ENCODE results near the gene ZEB1. TPM values are rescaled to one million over a fixed set of nuclear protein-coding genes. Genes with fewer than 3 reads are reported as not detected.
A peak's percentile ranks its signal among the peaks of the same experiment; 100 is the strongest.

ZEB1 gene
- total RNA-seq, 1 experiment from 2014 or later: 53.9 TPM

DNA sequence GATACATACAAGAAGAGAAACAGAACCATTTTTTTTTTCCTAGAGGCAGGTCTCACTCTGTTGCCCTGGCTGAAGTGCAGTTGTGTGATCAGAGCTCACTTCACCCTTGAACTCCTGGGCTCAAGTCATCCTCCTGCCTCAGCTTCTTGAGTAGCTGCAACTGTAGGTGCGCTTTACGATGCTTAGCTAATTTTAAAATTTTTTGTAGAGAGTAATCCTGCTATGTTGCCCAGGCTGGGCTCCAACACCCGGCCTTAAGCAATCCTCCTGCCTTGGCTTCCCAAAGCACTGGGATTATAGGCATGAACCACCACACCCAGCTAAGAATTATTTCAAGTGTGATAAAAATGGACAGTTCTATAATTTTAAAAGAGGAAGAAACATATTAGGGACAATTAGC is 5.6 kb upstream of the ZEB1 start:
- no peak overlapping the region for H3K27ac ChIP-seq (ENCODE audit: low read length)

DNA sequence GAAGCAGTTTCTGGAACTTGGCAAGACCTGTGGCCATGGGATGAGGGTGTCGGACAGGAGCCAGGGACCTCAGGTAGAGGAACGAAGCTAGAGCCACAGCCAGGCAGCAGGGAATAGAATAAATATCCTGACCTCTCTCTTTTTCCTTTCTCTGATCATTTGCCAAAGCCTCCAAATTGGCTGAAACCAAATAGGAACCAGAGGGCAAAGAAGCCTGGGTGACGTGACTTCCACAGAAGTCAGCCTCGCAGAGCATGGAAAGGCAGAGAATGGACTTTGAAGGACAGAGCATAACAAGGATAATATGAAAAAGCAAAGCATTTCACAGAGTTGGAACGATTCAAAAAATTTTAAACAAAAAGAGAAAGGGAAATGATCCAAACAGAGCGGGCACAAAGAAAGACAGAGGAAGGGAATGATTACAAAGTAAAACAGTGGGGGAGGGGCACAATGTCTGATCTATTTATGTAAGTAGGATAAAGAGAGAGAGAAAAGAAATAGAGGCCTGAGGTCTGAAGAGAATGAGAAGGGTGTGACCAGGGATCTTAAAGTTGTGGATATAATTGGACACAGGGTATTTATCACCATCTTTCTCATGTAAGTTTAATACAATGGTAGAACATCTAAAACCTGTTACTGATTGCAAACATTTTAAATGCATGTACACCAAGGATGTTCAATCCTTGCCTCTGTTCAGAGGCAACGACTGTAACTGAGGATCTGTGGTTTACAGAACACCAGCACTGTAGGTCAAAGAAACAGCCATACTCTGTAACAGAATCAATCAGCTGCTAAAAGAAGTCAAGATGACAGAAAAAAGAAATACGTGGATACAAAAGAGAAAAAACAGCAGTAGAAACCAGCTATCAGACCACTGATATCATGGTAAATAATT is 4.5 kb upstream of the ZEB1 start:
- H3K27ac ChIP-seq (ENCODE audit: low read length): no peak overlapping the region
- peaks cover 49% of the 10 kb centered on the region for H3K79me2 ChIP-seq (ENCODE audit: low read length)
- DNase-seq: no peak
- no peak overlapping the region for H3K4me2 ChIP-seq (ENCODE audit: low read depth, low read length, poor library complexity, severe bottlenecking)
- no peaks in the 10 kb centered on the region for H3K9me2 ChIP-seq (replicated peaks; ENCODE audit: insufficient read depth, low read length)
- no peak overlapping the region for H3K4me3 ChIP-seq (ENCODE audit: low read length)
- no peaks in the 10 kb centered on the region for H3K9me3 ChIP-seq (ENCODE audit: low read length)
- no peaks in the 10 kb centered on the region for H4K20me1 ChIP-seq (ENCODE audit: insufficient read depth, low read depth, low read length)
- H3K36me3 ChIP-seq (ENCODE audit: insufficient read depth, low read length): no peaks in the 10 kb centered on the region
- H2AFZ ChIP-seq (ENCODE audit: low read length): no peak overlapping the region
- H3K9ac ChIP-seq (ENCODE audit: low read length): no peak overlapping the region
- H3K4me1 ChIP-seq (ENCODE audit: low read length): peaks cover 16% of the 10 kb centered on the region
- no peaks in the 10 kb centered on the region for H3K27me3 ChIP-seq (ENCODE audit: low read length)

More for the DNA sequence above, 5.6 kb upstream of the ZEB1 start:
- Histone ChIP-seq H3K27me3 (ENCODE audit: low read length) (no peaks in the 10 kb centered on the region), H3K9me3 (ENCODE audit: low read length) (no peaks in the 10 kb centered on the region), H3K36me3 (ENCODE audit: insufficient read depth, low read length) (no peaks in the 10 kb centered on the region), H3K4me1 (ENCODE audit: low read length) (peaks cover 16% of the 10 kb centered on the region), H3K9me2 (replicated peaks; ENCODE audit: insufficient read depth, low read length) (no peaks in the 10 kb centered on the region), H2AFZ (ENCODE audit: low read length) (no peak overlapping the region), H3K9ac (ENCODE audit: low read length) (no peak overlapping the region), H3K79me2 (ENCODE audit: low read length) (peaks cover 45% of the 10 kb centered on the region), H3K4me2 (ENCODE audit: low read depth, low read length, poor library complexity, severe bottlenecking) (no peak overlapping the region), H4K20me1 (ENCODE audit: insufficient read depth, low read depth, low read length) (no peaks in the 10 kb centered on the region), H3K4me3 (ENCODE audit: low read length) (no peak overlapping the region)
- DNase-seq: no peak

DNA sequence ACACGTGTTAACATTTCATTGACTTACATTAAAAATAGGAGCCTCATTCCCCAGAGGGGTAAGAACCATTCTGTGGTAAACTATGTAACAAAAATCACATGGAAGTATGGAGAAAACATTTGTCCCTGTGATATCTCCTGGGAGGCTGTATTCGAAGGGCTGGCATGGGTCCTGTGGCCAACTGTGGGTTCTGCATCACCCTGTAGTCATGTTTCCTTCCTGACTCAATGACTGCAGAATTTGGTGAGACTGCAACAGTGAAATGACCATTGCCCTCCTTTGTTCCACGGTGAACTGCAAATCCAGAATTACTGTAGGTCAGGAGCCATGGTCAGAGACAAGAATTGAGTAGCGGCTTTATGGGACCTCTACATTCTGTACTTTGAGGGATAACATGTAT is 3.6 kb upstream of the ZEB1 start:
- Histone ChIP-seq H3K4me2 (ENCODE audit: low read depth, low read length, poor library complexity, severe bottlenecking) (no peak overlapping the region), H3K9ac (ENCODE audit: low read length) (no peak overlapping the region)

DNA sequence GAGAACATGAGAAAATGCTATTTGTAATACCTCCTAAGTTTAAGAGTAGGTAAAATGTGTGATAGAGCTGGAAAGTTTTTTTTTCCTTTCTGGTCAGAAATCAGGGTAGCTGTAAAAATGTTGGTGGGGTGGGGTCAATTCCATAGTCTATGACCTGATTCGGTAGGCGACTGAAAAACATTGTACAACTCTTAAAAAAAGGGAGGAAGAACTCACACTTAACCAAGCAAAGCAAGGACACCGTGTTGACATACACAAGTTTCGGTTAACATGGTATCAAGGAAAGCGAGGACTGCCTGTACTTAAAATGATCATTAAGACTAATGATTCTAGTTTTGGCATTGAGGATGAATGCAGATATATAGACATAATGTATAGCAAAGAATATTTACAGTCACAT is 1.8 kb upstream of the ZEB1 start:
- H3K4me3 ChIP-seq (ENCODE audit: low read length): no peak overlapping the region; the same call in 1 of the 2 replicates
- H3K27me3 ChIP-seq (ENCODE audit: low read length): no peaks in the 10 kb centered on the region
- no peak overlapping the region; the same call in 1 of the 2 replicates for H3K27ac ChIP-seq (ENCODE audit: low read length)
- H2AFZ ChIP-seq (ENCODE audit: low read length): no peak overlapping the region
- H3K9me2 ChIP-seq (replicated peaks; ENCODE audit: insufficient read depth, low read length): no peaks in the 10 kb centered on the region
- H3K4me2 ChIP-seq (ENCODE audit: low read depth, low read length, poor library complexity, severe bottlenecking): peak overlapping the region; percentile 83
- no peak for DNase-seq
- H3K9me3 ChIP-seq (ENCODE audit: low read length): no peaks in the 10 kb centered on the region
- no peaks in the 10 kb centered on the region for H3K36me3 ChIP-seq (ENCODE audit: insufficient read depth, low read length)
- peaks cover 72% of the 10 kb centered on the region for H3K79me2 ChIP-seq (ENCODE audit: low read length)
- H4K20me1 ChIP-seq (ENCODE audit: insufficient read depth, low read depth, low read length): 0 out of 2 replicates have a peak, but pooled peaks cover 3% of the 10 kb centered on the region
- H3K9ac ChIP-seq (ENCODE audit: low read length): no peak overlapping the region
- peaks cover 28% of the 10 kb centered on the region for H3K4me1 ChIP-seq (ENCODE audit: low read length)

More for the DNA sequence above, 3.6 kb upstream of the ZEB1 start:
- Histone ChIP-seq H3K79me2 (ENCODE audit: low read length) (peaks cover 55% of the 10 kb centered on the region), H3K36me3 (ENCODE audit: insufficient read depth, low read length) (no peaks in the 10 kb centered on the region), H3K9me3 (ENCODE audit: low read length) (no peaks in the 10 kb centered on the region), H4K20me1 (ENCODE audit: insufficient read depth, low read depth, low read length) (no peaks in the 10 kb centered on the region), H2AFZ (ENCODE audit: low read length) (no peak overlapping the region), H3K27ac (ENCODE audit: low read length) (no peak overlapping the region), H3K9me2 (replicated peaks; ENCODE audit: insufficient read depth, low read length) (no peaks in the 10 kb centered on the region), H3K4me3 (ENCODE audit: low read length) (no peak overlapping the region), H3K4me1 (ENCODE audit: low read length) (peaks cover 16% of the 10 kb centered on the region), H3K27me3 (ENCODE audit: low read length) (no peaks in the 10 kb centered on the region)
- DNase-seq: no peak

DNA sequence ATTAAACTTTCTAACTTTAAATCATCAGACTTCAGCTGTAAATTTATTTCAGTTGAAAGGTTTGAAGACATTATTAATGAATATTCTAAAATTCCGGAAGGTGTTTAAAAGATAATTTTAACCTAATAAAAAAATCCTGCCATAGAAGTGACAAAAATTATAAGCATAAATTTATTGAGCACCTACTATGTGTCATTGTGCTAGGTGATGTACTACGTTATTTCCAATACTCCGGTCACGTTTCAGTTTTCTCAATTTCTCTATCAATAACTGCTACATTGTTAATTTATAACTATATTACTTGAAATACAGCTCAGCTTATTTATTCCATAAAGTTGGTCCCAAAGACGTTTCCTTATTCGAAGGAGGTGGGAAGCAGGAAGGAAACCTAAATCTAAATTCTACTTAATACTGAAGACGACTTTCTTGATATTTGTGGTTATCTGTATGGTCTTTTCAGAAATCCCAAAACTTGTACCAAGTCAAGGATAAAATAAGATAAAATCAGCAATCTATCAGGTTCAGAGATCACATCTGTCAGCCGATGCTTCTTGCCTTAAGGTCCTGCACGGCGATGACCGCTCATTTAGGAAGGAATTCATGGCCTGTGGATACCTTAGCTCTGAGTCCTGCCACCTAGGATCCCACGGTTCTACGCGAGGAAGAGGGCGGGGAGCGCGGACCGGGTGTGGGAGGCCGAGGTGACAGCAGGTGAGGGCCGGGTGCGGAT is 1.2 kb upstream of the ZEB1 start:
- Histone ChIP-seq H3K4me3 (ENCODE audit: low read length) (peak overlapping the region; percentile 89), H3K79me2 (ENCODE audit: low read length) (peaks cover 79% of the 10 kb centered on the region), H3K27me3 (ENCODE audit: low read length) (no peaks in the 10 kb centered on the region), H3K27ac (ENCODE audit: low read length) (peak overlapping the region; percentile 86), H4K20me1 (ENCODE audit: insufficient read depth, low read depth, low read length) (0 out of 2 replicates have a peak, but pooled peaks cover 3% of the 10 kb centered on the region), H2AFZ (ENCODE audit: low read length) (no peak overlapping the region), H3K36me3 (ENCODE audit: insufficient read depth, low read length) (no peaks in the 10 kb centered on the region), H3K4me1 (ENCODE audit: low read length) (peaks cover 35% of the 10 kb centered on the region), H3K9ac (ENCODE audit: low read length) (peak overlapping the region; percentile 93), H3K9me2 (replicated peaks; ENCODE audit: insufficient read depth, low read length) (no peaks in the 10 kb centered on the region), H3K9me3 (ENCODE audit: low read length) (no peaks in the 10 kb centered on the region), H3K4me2 (ENCODE audit: low read depth, low read length, poor library complexity, severe bottlenecking) (peak overlapping the region; percentile 83)
- no peak for DNase-seq

DNA sequence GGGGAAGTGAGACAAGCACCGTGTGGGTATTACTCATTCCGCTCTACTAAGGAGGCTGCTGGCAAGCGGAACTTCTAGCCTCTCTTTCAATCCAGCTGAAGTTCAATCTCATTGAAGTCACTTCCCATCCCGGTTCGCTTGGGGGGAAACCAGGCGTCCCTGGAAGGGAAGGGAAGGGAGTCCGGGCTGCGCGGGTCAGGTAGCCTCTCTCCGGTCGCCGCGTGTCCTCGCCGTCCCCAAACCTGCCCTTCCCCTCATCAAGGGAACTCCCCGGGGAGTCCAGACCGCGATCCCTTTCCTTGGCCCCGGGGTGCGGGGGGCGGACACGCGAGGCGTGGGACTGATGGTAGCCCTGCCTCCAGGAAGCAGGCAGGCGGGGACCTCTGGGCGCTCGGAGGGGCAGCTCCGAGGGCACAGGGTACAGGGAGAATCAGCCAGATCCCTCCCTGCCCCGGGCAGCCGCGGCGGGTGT is 598 bp upstream of the ZEB1 start:
- H3K79me2 ChIP-seq (ENCODE audit: low read length): peaks cover 85% of the 10 kb centered on the region

DNA sequence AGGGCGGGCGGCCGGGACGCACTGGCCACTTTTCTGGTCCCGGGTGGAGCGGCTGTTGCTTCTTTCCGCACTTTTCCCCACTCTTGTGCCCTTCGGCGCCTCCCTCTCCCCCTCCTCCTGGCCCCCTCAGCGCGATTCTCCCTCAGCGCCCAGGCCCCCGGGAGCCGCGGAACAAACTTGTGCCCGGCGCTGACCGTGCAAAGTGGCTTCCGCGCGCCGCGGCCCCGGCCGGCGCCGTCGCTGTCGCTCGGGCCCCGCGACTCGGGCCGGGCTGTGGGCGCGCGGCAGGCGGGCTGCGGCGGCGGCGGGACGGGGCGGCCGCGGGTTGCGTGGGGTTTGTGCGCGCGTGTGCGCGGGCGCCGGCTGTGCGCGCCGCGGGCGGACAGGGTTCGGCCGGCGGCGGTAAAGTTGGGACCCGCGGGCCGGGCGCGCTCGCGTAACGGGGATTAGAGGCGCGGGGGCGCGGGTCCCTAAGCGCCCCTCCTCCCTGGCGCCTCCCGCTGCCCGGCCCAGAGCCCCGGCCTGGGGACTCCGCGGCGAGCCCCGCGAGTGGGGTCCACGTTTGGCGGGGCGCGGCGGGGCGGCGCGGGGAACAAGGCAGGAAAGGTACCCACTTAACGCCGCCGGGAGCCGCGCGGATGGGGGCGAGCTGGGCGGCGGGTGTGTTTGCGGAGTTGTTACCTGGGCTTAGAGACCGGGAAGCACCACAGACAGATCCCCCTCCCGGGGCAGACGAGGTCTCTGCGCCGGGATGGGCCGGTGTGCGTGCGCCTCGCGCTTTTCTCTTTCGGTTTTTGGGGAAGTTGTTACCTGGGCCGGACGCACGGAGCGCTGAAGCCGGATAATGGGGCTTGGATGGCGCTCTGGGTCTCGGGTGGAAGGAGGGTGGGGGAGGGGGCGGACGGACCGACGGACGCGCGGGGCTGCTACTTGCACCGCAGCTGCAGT is 860 bp downstream of the ZEB1 start:
- Histone ChIP-seq H3K79me2 (ENCODE audit: low read length) (peaks cover 87% of the 10 kb centered on the region), H4K20me1 (ENCODE audit: insufficient read depth, low read depth, low read length) (0 out of 2 replicates have a peak, but pooled peaks cover 3% of the 10 kb centered on the region), H2AFZ (ENCODE audit: low read length) (peak overlapping the region; percentile 63; the same call in 1 of the 2 replicates), H3K4me2 (ENCODE audit: low read depth, low read length, poor library complexity, severe bottlenecking) (peak overlapping the region; percentile 89), H3K36me3 (ENCODE audit: insufficient read depth, low read length) (no peaks in the 10 kb centered on the region; the same call in 1 of the 2 replicates), H3K27ac (ENCODE audit: low read length) (peak overlapping the region; percentile 87), H3K4me3 (ENCODE audit: low read length) (peak overlapping the region; percentile 94), H3K9ac (ENCODE audit: low read length) (peak overlapping the region; percentile 90), H3K27me3 (ENCODE audit: low read length) (no peaks in the 10 kb centered on the region), H3K4me1 (ENCODE audit: low read length) (peaks cover 51% of the 10 kb centered on the region), H3K9me3 (ENCODE audit: low read length) (no peaks in the 10 kb centered on the region), H3K9me2 (replicated peaks; ENCODE audit: insufficient read depth, low read length) (no peaks in the 10 kb centered on the region)
- DNase-seq: peak; percentile 88

More for the DNA sequence above, 598 bp upstream of the ZEB1 start:
- peak overlapping the region; percentile 83 for H3K4me2 ChIP-seq (ENCODE audit: low read depth, low read length, poor library complexity, severe bottlenecking)
- peak overlapping the region; percentile 89 for H3K4me3 ChIP-seq (ENCODE audit: low read length)
- peak overlapping the region; percentile 27; the same call in 1 of the 2 replicates for H2AFZ ChIP-seq (ENCODE audit: low read length)
- H3K27ac ChIP-seq (ENCODE audit: low read length): peak overlapping the region; percentile 86
- H3K9me2 ChIP-seq (replicated peaks; ENCODE audit: insufficient read depth, low read length): no peaks in the 10 kb centered on the region
- DNase-seq: peak; percentile 94
- no peaks in the 10 kb centered on the region for H3K36me3 ChIP-seq (ENCODE audit: insufficient read depth, low read length)
- H3K9me3 ChIP-seq (ENCODE audit: low read length): no peaks in the 10 kb centered on the region
- H3K27me3 ChIP-seq (ENCODE audit: low read length): no peaks in the 10 kb centered on the region
- 0 out of 2 replicates have a peak, but pooled peaks cover 3% of the 10 kb centered on the region for H4K20me1 ChIP-seq (ENCODE audit: insufficient read depth, low read depth, low read length)
- peaks cover 41% of the 10 kb centered on the region for H3K4me1 ChIP-seq (ENCODE audit: low read length)
- peak overlapping the region; percentile 93 for H3K9ac ChIP-seq (ENCODE audit: low read length)

Data from Karpas-422 (cell line).